ENCODE data around the gene VEPH1.

The VEPH1 gene

DNA sequence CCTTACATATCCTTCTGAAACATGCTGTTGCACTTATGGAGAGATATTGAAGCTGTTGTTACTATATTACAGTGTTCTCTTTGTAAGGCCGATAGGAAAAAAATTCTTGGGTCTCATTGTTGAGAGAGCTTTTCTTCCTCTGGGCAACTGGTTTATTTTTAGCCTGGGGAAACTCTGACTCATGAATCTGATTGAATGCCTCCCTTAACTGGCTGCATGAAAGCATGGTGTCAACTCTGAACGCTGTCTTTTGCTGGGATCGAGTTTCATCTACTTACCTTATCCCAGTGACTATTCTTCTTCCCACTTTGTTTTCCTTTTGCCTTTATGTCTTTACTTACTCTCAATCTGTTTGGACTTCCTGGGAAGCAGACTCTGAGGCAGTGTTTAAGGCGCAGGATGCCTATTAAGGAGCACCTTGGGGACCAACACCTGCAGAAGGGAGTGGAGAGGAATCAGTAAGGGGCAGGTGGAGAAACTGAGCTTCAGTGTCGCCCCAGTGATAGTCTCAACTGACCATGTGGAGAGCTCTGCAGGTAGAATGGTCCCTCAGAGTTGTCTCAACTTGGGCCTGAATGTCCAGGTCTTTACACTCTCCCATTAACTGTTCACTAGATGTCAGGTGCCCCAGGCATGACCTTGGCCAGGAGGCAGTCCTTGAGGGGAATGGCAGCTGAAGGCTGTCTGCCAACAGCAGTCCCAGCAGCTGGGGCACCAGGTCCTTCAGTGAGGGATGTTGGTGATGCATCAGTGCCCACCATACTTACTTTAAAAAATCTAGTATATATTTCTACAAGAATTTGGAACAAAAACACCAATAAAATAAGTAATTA, 254.4 kb downstream of the VEPH1 start:
- no peak for DNase-seq

DNA sequence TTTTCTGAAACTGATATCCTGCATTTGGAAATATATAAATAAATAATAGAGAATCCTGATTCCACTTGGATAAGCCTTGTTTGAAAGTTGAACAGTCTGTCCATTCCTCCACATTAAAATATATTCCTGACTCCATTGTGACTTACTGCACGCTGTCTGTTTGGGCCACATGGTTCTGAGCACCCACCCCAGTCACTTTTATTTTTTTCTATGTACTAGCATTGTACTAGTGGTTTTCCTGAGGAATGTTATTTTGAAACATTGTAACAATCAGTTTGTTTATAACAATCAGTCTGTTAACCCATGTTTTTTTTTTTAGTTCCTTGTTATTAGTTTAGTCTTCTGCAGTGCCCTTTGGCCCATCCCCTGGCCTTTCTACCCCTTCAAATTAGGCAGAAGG, 255.8 kb downstream of the VEPH1 start:
- no peak for DNase-seq

DNA sequence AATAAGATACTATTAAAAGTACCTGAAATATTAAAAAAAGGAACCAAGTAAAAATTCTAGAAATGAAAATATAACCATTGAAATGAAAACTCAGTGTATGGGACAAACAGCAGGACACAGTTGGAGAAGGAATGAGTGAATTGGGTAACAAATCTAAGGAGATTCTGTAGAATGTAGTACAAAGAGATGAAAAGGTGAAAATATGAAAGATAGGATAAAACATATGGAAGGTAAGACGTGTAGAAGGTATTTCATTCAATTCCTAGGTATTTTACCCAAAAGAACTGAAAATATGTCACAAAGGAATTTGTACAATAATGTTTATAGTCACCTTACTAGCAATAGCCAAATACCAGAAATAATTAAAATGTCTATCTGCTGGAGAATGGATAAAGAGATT, 260.4 kb downstream of the VEPH1 start:
- no peak for DNase-seq

DNA sequence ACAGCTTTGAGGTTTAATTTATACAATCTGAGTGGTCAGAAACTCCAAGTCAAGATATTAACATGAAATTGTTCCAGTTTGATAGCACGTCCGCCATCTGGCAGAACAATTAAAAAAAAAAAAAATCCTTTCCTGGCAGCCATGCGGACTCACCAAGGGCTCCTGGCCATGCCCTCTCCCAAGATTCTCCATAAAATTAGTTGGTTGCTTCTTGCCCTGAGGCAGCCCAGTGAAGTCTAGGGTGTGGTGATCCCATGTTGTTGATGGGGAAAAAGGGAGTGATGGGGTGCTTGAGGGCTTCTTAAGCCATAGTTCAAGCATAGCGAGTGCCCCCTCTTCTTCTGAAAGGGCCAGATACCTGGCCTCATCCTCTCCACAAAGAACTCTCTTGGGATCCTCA, 261.6 kb downstream of the VEPH1 start:
- DNase-seq: no peak

DNA sequence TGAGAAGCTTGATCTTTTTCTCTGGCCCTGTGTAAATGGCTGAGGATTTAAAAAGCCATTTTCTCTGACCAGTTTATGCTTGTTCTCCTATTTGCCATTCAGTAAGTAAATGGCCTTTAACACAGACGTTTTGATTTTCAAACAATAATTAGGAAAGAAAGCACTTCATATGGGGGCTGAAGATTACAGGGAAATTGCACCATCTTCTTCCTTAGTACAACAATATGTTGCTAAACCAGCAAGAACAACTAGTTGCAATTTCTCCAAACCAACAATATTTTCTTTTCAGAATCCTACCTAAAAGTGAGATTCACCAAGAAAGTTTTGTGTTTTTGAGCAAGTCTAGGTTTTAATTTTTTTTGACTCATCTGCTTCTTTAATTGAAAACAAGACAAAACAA, 262.8 kb downstream of the VEPH1 start:
- DNase-seq: no peak

DNA sequence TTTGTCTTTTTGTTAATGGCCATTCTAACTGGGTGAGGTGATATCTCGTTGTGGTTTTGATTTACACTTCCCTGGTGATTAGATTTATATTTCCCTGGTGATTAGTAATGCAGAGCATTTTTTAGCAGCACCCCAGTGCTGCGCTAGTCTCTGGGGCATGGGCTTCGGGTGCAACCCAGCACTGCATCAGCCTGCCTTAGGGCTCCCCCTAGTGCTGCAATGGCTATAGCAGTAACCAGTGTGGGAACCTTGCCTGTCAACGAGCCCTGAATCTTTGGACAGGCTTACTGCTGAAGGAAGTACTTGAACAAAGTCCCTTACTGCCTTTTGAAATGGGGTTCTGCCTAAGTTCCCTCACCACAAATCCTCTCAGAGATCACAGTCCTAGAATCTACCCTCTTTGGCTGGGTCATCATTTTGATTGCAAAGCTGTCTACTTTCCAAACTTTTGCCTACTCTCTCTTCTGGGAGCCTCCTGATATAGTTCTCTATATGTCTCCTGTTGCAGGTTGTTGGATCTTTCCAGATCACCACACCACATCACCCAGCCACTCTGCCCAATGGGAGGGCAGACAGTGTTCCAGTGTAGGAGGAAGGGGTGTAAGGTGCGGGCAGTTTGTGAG, 264.0 kb downstream of the VEPH1 start:
- peak in 1 of 2 experiments; percentile 61 for DNase-seq

DNA sequence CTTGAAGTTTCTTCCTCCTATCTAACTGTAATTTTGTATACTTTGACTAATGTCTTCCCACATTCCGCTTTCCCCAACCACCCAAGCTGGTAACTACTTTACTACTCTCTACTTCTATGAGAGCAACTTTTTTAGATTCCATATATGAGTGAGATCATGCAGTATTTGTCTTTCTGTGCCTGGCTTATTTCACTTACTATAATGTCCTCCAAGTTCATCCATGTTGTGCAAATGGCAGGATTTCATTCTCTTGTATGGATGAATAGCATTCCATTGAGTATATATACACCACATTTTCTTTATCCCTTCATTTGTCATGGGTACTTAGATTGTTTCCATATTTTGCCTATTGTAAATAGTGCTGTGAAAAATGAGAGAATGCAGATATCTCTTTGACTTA, 264.8 kb downstream of the VEPH1 start:
- DNase-seq: no peak

DNA sequence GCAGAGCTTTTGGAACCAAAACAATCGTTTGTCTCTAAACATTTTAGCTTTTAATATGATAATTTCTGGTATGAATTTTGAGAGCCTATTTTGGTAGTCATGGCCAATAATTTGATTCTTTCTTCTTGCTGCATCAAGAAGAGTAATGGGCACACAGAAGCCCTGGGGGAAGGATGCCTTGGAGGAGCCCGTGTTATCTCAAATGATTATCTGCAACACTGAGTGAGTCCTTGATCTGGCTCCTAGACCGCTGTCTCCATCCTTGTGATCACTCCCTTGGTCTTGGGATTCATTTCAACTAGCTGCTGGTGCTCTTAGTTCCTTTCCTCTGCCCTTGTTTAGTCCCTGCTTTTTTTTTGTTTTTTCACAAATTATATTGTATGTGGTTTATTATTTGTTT, 265.3 kb downstream of the VEPH1 start:
- no peak for DNase-seq

DNA sequence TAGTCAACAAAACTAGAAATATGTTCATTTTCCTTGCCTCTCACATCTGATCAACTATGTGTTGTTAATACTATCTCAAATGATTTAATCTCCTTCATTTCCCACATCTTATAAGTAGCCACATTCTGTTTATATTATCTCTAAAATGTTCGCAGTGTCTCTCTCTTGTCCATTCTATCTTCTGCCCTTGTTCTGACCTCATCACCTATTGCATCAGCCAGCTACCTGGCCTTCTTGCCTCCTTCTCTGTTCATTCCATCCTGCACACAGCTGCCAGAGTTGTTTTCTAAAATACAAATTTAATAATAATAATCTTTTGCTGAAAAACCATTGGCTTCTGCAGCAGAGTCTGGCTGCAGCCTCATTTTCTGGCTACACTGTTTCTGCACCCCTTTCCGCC, 267.9 kb downstream of the VEPH1 start:
- DNase-seq: no peak

DNA sequence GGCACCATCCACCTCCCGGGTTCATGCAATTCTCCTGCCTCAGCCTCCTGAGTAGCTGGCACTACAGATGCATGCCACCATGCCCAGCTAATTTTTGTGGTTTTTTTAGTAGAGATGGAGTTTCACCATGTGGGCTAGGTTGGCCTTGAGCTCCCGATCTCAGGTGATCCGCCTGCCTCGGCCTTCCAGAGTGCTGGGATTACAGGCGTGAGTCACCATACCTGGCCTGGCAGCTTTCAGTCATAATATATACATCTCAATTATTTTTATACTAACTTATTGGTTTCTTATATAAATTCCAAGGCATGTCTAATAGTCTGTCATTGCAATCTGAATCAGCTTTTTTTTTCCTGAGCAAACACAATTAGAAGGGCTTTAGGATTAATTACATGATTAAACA, 269.3 kb downstream of the VEPH1 start:
- no peak for DNase-seq

DNA sequence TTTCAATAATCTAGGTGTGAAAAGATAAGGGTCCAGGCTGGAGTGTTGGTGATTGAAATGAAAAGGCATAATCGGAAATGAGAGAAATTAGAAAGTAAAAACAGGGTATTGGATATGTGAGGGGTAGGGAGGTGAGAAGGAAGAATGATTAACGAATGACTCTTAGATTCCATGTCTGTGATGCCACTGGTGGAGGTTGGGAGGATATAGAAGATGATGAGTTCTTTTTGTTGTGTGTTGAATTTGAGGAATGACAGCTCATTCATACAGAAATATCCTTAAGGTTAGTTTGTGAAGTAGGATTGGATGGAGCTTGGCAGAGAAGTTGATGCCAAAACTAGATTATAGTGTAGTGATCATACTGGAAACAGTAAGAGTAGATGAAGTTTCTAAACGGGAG, 271.1 kb downstream of the VEPH1 start:
- DNase-seq: no peak

DNA sequence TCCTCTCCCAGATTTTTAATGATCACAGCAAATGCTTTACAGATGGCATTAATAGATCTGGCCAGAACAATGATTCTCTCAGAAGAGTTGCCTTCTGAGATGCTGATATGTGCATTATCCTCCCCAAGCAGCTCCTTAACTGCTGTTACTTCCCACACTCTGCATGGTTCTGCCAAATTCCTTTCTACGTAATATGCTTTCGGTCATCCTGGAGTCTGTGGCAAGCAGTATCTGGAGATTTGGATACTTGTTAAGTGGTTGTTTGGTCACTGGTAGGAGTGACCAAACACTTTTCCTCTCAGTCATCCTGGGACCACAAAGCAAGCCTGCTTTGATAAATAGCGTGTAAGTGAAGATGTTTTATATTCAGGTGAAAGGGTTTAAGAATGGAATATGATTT, 272.1 kb downstream of the VEPH1 start:
- DNase-seq: no peak

DNA sequence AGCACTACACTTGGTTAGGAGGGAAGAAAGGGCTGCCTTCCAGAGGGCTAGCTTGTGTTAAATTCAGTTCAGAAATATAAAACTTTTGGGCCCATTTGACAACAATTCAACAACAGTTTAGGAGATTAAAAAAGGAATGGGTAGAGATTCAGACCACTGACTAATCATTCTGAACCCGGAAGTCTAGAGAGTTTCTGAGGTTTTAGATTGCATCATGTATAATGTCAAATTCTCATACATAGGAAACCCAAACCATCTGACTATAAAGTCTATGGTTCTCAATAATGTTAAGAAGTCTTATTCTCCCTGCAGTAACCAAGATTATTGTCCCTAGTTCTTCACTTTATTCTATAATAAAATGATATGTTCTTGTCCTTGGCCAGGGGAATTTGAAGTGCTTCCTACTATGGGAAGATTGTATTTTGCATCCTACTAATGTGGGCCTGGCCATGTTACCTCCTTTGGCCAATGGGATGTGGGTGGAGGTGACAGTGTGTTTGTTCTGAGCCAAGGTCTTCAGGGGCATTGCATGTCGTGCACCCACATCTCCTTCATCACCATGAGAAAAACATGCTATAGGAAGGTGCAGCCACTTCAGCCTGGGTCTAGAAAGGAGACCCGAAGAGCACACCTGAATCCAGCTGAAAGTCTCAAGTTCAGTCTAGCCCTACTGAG, 276.9 kb downstream of the VEPH1 start:
- no peak for DNase-seq

DNA sequence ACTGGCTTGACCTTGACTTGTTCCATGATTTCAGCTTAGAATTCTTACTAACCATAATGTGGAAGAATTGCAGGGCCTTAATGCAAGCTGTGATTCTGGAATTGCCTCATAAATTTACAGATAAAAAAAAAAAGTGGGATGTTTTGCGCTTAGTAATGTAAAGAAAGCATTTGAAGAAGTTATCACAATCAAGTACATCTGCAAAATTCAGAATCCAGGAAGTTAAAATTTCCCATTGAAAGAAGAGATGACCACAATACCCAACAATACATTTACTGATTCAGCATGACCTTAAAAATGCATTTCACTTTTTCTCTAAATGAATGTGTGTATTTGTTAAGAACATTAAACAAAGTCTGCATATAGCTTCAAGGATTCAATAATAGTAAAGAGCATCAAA, 278.2 kb downstream of the VEPH1 start:
- no peak for DNase-seq

DNA sequence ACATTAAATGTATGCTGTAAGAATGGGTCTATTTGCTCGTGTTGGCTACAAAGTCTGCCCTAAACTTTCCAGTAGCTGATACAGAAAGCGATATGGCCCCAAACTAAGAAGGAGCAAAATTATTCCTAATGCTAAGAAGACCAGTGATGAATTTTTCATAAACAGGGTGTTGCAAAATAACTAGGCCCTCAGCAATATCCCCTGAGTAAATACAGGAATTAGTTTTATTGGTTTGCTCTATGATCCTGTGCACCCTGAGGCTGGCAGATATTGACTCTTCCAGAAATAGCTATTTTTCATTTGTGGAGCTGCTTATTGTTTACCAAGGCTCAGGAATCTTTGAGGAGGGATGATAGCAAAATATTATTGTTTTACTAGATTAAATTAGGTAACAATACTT, 282.3 kb downstream of the VEPH1 start:
- DNase-seq: no peak

DNA sequence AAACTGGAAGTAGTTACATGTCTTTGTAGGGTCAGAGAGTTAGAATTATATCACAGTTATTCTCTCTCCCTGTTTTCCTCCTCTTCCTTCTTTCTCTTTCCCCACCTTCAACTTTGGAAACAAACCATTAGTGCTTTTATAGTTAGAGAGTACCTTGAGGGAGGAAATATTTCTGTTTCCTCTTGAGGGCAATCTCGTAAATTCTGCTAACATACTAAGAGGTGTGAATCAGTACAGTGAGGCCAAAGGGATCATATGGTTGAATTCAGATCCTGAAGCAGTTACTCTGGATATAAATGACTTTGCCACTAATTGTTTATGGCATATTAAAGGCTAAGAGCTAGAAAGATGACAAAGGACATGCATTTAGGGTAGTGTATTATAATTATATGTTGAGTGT, 283.0 kb downstream of the VEPH1 start:
- no peak for DNase-seq

DNA sequence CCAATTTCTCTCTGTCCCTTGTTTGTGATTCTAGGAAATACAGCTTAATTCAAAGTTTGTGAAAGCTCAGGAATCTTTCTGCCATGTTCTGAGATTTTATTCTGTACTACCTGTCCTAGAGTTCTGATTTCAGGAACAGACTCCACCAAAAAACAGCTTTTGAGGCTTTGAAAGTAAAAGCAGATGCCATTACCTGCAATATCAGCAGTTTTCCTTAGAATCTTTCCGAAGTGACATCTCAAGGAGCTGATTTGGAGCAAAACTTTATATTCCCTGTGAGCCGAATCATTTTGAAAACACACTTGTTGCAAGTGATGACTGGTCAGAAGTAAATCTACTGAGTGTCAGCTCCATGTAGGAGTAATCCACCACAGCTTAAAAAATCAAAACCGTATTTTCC, 284.0 kb downstream of the VEPH1 start:
- no peak for DNase-seq

Measured in NCI-H524 (cell line).